Rectal smooth muscle tissue (tissue), 1 donor: ENCODE results near the gene NDST1.
A peak's percentile ranks its signal among the peaks of the same experiment; 100 is the strongest.
"Not testable (repeated sequence)": the region's sequence is repeated elsewhere in the genome, so short reads cannot be mapped to it uniquely, and the experiment has no call there.

Experiments
- H3K27ac ChIP-seq: one replicate; pipeline ENCODE4 v1.7.0; 2013; ENCODE audit warnings: low read depth, low read length, inconsistent platforms
- H3K27me3 ChIP-seq: one replicate; pipeline ENCODE4 v1.7.0; 2013; ENCODE audit warnings: low read length; ENCODE audit not compliant: control insufficient read depth, insufficient read depth
- H3K36me3 ChIP-seq: one replicate; pipeline ENCODE4 v1.7.0; 2013; ENCODE audit warnings: low read length; ENCODE audit not compliant: control insufficient read depth, insufficient read depth
- H3K4me1 ChIP-seq: one replicate; pipeline ENCODE4 v1.7.0; 2013; ENCODE audit warnings: low read length; ENCODE audit not compliant: control insufficient read depth, insufficient read depth
- H3K4me3 ChIP-seq: one replicate; pipeline ENCODE4 v1.7.0; 2013; ENCODE audit warnings: low read length
- H3K9ac ChIP-seq: one replicate; pipeline ENCODE4 v1.7.0; 2013; ENCODE audit warnings: low read length

NDST1 gene

GRCh38 chr5:150514708-150515211 is 6.8 kb downstream of the NDST1 start:
- no peaks in the 10 kb centered on the region for H3K36me3 ChIP-seq
- H3K4me1 ChIP-seq = peaks cover 29% of the 10 kb centered on the region
- no peak overlapping the region for H3K4me3 ChIP-seq
- no peaks in the 10 kb centered on the region for H3K27me3 ChIP-seq
- no peak overlapping the region for H3K27ac ChIP-seq
- H3K9ac ChIP-seq = no peak overlapping the region

GRCh38 chr5:150515446-150515845 is 7.5 kb downstream of the NDST1 start:
- H3K36me3 ChIP-seq = no peaks in the 10 kb centered on the region
- H3K9ac ChIP-seq = no peak overlapping the region
- no peak overlapping the region for H3K4me3 ChIP-seq
- H3K4me1 ChIP-seq = peaks cover 25% of the 10 kb centered on the region
- no peak overlapping the region for H3K27ac ChIP-seq
- H3K27me3 ChIP-seq = no peaks in the 10 kb centered on the region

DNA sequence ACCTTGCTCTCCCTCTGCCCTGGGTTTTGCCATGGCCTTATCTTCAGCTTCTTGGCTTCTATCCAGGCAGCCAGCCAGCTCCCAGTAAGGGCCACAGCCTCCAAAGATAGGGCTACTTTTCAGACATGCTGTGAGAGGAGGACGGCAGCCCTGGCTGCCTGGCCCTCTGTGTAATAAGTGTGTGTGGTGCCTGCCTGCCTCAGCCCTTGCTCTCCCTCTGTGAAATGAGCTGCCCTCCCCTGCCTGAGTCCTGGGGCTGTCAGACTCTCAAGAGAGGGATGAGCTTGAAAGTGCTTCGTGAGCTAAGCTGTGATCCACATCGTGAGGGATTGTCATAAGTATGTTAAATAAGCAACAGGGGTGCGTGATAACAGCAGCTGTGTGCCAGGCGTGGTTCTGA is 8.1 kb downstream of the NDST1 start:
- Histone ChIP-seq H3K27me3 (no peaks in the 10 kb centered on the region), H3K9ac (no peak overlapping the region), H3K36me3 (no peaks in the 10 kb centered on the region), H3K4me3 (no peak overlapping the region), H3K4me1 (peaks cover 24% of the 10 kb centered on the region), H3K27ac (peak overlapping the region; percentile 0)

DNA sequence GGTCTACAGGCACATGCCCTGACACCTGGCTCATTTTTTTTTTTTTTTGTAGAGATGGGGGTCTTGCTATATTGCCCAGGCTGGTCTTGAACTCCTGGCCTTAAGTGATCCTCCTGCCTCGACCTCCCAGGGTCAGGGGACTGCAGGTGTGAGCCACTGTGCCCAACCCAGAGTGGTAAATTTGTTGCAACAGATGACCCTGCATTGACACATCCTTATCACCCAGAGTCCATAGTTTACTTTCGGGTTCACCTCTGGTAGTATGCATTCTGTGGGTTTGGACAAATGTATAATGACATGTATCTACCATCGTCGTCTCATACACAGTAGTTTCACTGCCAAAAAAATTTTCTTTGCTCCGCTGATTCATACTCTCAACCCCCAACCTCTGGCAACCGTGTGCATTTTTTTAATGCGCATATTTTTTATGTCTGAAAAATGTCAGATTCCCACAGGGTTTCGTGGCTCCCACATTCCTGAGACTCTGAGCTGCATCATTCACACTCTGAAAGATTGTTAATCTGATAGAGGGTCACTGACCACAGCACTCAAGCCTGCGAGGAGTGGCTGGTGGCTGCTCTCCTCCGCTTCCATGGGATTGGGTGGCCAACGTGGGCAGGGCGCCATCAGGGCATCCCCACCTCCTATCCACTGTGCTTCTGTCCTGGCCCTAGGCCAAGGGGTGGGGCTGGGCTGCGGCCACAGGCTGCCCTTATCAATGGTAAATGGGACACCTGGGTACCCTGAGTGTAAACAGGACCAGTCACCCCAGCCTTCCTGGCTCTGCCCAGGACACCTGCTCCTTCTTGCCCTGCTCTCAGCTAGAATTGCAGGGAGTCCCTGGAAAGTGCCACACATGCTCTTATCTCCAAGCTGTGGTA is 9.6 kb downstream of the NDST1 start:
- H3K9ac ChIP-seq = peak overlapping the region; percentile 4
- no peaks in the 10 kb centered on the region for H3K27me3 ChIP-seq
- H3K27ac ChIP-seq = peak overlapping the region; percentile 27
- H3K36me3 ChIP-seq = peaks cover 4% of the 10 kb centered on the region
- H3K4me1 ChIP-seq = peaks cover 19% of the 10 kb centered on the region
- peak overlapping the region; percentile 26 for H3K4me3 ChIP-seq

DNA sequence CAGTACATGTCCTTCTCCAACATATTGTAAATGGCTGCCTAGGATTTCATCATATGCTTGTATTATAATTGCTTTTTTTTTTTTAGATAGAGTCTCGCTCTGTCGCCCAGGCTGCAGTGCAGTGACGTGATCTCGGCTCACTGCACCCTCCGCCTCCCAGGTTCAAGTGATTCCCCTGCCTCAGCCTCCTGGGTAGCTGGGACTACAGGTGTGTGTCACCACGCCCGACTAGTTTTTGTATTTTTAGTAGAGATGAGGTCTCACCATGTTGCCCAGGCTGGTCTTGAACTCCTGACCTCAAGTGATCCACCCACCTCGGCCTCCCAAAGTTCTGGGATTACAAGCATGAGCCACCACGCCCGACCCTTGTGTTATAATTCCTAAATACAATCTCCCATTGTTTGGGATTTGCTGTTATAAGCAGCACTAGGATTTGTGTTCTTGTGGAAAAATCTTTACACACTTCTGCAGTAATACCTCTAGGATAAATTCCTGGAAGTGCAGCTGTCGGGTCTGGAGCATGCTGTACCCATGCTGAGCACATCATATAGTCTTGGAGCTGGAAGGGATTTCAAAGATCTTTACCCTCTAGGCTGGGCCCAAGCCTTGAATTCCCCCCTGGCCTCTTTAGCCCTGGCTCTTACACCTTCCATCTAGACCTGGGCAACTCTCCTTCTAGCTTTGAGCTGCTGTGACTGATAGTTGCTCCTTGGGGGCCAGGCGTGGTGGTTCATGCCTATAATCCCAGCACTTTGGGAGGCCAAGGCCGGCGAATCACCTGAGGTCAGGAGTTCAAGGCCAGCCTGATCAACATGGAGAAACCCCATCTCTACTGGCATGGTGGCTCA is 11.0 kb downstream of the NDST1 start:
- H3K4me1 ChIP-seq = peaks cover 24% of the 10 kb centered on the region
- H3K36me3 ChIP-seq, H3K9ac ChIP-seq, H3K27ac ChIP-seq, H3K27me3 ChIP-seq, H3K4me3 ChIP-seq: not testable (repeated sequence)

GRCh38 chr5:150519560-150519945 is 11.6 kb downstream of the NDST1 start:
- Histone ChIP-seq H3K9ac (no peak overlapping the region), H3K4me1 (peaks cover 24% of the 10 kb centered on the region), H3K36me3 (peaks cover 4% of the 10 kb centered on the region), H3K4me3 (no peak overlapping the region), H3K27ac (no peak overlapping the region), H3K27me3 (no peaks in the 10 kb centered on the region)

GRCh38 chr5:150519978-150520377 is 12.0 kb downstream of the NDST1 start:
- no peaks in the 10 kb centered on the region for H3K27me3 ChIP-seq
- peaks cover 4% of the 10 kb centered on the region for H3K36me3 ChIP-seq
- H3K27ac ChIP-seq = no peak overlapping the region
- H3K4me3 ChIP-seq = no peak overlapping the region
- H3K4me1 ChIP-seq = peaks cover 24% of the 10 kb centered on the region
- no peak overlapping the region for H3K9ac ChIP-seq

DNA sequence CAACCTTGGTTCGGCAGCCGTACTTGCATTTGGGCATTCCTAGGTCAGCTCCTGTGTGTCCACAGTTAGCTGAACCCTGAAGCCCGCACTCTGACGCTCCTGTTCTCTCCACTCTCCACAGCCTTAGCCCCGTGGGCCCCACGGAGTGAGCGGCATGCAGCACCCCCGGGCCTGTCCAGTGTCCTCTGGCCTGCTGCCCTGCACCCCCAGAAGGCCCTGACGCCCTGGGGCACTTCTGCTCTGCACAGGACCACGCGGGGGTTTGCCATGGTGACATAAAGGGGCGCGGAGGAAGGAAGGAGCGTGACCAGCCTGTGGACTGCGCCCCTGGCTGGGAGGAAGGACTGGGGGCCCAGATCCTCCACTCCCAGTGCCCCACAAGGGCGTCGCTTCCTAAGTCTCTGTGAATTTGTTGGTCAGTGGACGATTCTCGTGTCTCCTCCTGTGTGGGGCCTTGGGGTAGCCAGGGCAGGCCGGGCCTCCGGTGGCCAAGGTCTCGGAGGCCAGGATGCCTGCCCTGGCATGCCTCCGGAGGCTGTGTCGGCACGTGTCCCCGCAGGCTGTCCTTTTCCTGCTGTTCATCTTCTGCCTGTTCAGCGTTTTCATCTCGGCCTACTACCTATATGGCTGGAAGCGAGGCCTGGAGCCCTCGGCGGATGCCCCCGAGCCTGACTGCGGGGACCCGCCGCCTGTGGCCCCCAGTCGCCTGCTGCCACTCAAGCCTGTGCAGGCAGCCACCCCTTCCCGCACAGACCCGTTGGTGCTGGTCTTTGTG is 13.0 kb downstream of the NDST1 start:
- Histone ChIP-seq H3K27ac (no peak overlapping the region), H3K9ac (no peak overlapping the region), H3K27me3 (no peaks in the 10 kb centered on the region), H3K4me1 (peaks cover 20% of the 10 kb centered on the region), H3K4me3 (no peak overlapping the region), H3K36me3 (peaks cover 4% of the 10 kb centered on the region)

GRCh38 chr5:150521522-150521817 is 13.5 kb downstream of the NDST1 start:
- peaks cover 4% of the 10 kb centered on the region for H3K36me3 ChIP-seq
- no peak overlapping the region for H3K9ac ChIP-seq
- H3K4me1 ChIP-seq = peaks cover 17% of the 10 kb centered on the region
- no peaks in the 10 kb centered on the region for H3K27me3 ChIP-seq
- no peak overlapping the region for H3K27ac ChIP-seq
- no peak overlapping the region for H3K4me3 ChIP-seq

GRCh38 chr5:150521939-150522503 is 14.1 kb downstream of the NDST1 start:
- Histone ChIP-seq H3K4me3 (no peak overlapping the region), H3K9ac (no peak overlapping the region), H3K27ac (no peak overlapping the region)

DNA sequence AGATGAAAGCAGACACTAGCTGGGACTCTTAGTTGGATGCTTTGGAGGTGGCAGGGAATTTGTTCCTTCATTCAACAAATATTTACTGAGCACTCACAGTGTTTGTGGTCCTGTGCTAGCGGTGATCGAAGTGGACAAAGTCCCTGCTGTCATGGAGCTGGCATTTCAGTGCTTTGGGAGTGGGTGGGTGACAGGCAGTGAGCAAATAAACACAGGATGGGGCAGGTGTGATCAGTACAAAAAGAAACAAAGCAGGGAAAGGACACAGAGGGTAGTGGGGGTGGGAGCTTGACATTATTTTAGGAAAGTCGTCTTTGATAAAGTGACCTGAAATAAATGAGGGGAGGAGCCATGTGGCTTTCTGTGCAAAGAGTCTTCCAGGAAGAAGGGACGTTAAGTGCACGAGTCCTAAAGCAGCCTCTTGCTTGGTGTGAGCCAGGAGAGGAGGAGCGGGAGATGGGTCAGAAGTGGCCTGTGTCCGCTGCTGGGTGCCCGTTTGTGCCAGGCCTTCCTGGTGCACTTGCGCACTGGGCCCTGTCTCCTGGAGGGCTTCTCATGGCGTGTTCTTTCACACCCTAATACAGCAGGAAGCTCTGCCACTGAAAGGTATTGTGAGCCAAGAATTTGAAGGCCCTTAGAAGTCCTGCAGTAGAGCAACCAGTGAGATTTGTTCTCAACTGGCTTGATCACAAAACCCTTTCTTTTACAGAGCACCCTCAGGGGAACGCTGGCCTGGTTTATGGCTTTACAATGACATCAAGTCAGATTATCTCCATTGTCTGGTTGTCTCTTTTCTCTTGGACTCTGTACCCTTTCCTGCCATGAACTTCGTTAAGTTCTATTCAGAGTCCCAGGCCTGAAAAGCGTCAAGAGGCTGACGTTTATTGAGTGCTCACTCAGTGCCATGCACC is 14.8 kb downstream of the NDST1 start:
- H3K9ac ChIP-seq = no peak overlapping the region
- H3K4me3 ChIP-seq = no peak overlapping the region

More at GRCh38 chr5:150521939-150522503, 14.1 kb downstream of the NDST1 start:
- Histone ChIP-seq H3K4me1 (peaks cover 16% of the 10 kb centered on the region), H3K27me3 (no peaks in the 10 kb centered on the region), H3K36me3 (peaks cover 4% of the 10 kb centered on the region)

More for the DNA sequence above, 14.8 kb downstream of the NDST1 start:
- H3K27ac ChIP-seq = no peak overlapping the region
- H3K36me3 ChIP-seq = peaks cover 7% of the 10 kb centered on the region
- peaks cover 11% of the 10 kb centered on the region for H3K4me1 ChIP-seq
- no peaks in the 10 kb centered on the region for H3K27me3 ChIP-seq
